ENCODE measurements around the gene CENPW. TPM values are rescaled to one million over a fixed set of nuclear protein-coding genes. Genes with fewer than 3 reads are reported as not detected.

CENPW gene
- total RNA-seq, 1 experiment from 2014 or later = 90.4 TPM

GRCh38 chr6:126333729-126334128 is 6.2 kb upstream of the CENPW start:
- DNase-seq (ENCODE audit: low spot score) = no peak
- no peak for TF ChIP-seq ZNF532 (CRISPR knock-in tag; IDR thresholded peaks at IDR 0.05; ENCODE audit: borderline replicate concordance)
- TF ChIP-seq ZSCAN18 (CRISPR knock-in tag; IDR thresholded peaks at IDR 0.05) = no peak
- no peak for TF ChIP-seq ETV6 (CRISPR knock-in tag; IDR thresholded peaks at IDR 0.05)
- TF ChIP-seq ZNF219 (CRISPR knock-in tag; IDR thresholded peaks at IDR 0.05; ENCODE audit: borderline replicate concordance) = no peak
- TF ChIP-seq AFF4 (CRISPR knock-in tag; IDR thresholded peaks at IDR 0.05; ENCODE audit: borderline replicate concordance) = no peak
- no peak for TF ChIP-seq TP53 (CRISPR knock-in tag; IDR thresholded peaks at IDR 0.05)
- no peak for TF ChIP-seq RORB (CRISPR knock-in tag; IDR thresholded peaks at IDR 0.05)
- H3K9me3 Mint-ChIP-seq = peaks cover 3% of the 10 kb centered on the region; the same call in 1 of the 2 replicates
- no peak overlapping the region for H3K27ac Mint-ChIP-seq
- ATAC-seq = no peak
- H3K36me3 Mint-ChIP-seq = no peaks in the 10 kb centered on the region
- CTCF ChIA-PET = no interaction called here
- POLR2A ChIA-PET = no interaction called here
- no peak overlapping the region for H3K4me3 Mint-ChIP-seq
- no peaks in the 10 kb centered on the region; the same call in 1 of the 2 replicates for H3K27me3 Mint-ChIP-seq (ENCODE audit: low read depth)
- H3K4me1 Mint-ChIP-seq = no peaks in the 10 kb centered on the region

GRCh38 chr6:126335210-126335609 is 4.7 kb upstream of the CENPW start:
- Mint-ChIP-seq H3K4me3 (no peak overlapping the region), H3K9me3 (no peaks in the 10 kb centered on the region), H3K4me1 (no peaks in the 10 kb centered on the region), H3K27ac (no peak overlapping the region), H3K27me3 (ENCODE audit: low read depth) (no peaks in the 10 kb centered on the region; the same call in 1 of the 2 replicates), H3K36me3 (no peaks in the 10 kb centered on the region)
- TF ChIP-seq USF2 (CRISPR knock-in tag; IDR thresholded peaks at IDR 0.05) = no peak
- TF ChIP-seq ESRRA (CRISPR knock-in tag; IDR thresholded peaks at IDR 0.05; ENCODE audit: borderline replicate concordance) = no peak
- TF ChIP-seq ZNF138 (CRISPR knock-in tag; conservative IDR thresholded peaks at IDR 0.05) = no peak
- DNase-seq (ENCODE audit: low spot score) = no peak
- CTCF ChIA-PET = no interaction called here
- peak; percentile 54 for ATAC-seq
- POLR2A ChIA-PET = no interaction called here

GRCh38 chr6:126337323-126337722 is 2.6 kb upstream of the CENPW start:
- H3K27me3 Mint-ChIP-seq (ENCODE audit: low read depth) = no peaks in the 10 kb centered on the region; the same call in 1 of the 2 replicates
- DNase-seq (ENCODE audit: low spot score) (no peak), ATAC-seq (no peak)
- no peaks in the 10 kb centered on the region for H3K36me3 Mint-ChIP-seq
- POLR2A ChIA-PET = no interaction called here
- no peak overlapping the region for H3K27ac Mint-ChIP-seq
- CTCF ChIA-PET = no interaction called here
- no peaks in the 10 kb centered on the region for H3K9me3 Mint-ChIP-seq
- peaks cover 16% of the 10 kb centered on the region for H3K4me1 Mint-ChIP-seq
- no peak overlapping the region for H3K4me3 Mint-ChIP-seq
- no peak for TF ChIP-seq USF1 (CRISPR knock-in tag; IDR thresholded peaks at IDR 0.05)
- TF ChIP-seq AFF4 (CRISPR knock-in tag; IDR thresholded peaks at IDR 0.05; ENCODE audit: borderline replicate concordance) = no peak
- TF ChIP-seq CREB1 (CRISPR knock-in tag; IDR thresholded peaks at IDR 0.05) = no peak
- no peak for TF ChIP-seq RORB (CRISPR knock-in tag; IDR thresholded peaks at IDR 0.05)
- no peak for TF ChIP-seq ZNF232 (CRISPR knock-in tag; IDR thresholded peaks at IDR 0.05)
- TF ChIP-seq IRF1 (CRISPR knock-in tag; IDR thresholded peaks at IDR 0.05) = no peak
- no peak for TF ChIP-seq EMX1 (CRISPR knock-in tag; IDR thresholded peaks at IDR 0.05)

Data from WTC11 (cell line).